HG02678 (cell line): ENCODE measurements around the gene KHDC3L.

Experiments used
- ATAC-seq: cut with Tn5 transposase; IDR thresholded peaks from one replicate; pipeline ENCODE4 v1.9.1; 2021; ENCODE audit warnings: mild to moderate bottlenecking, moderate library complexity; ENCODE audit not compliant: unreplicated experiment

KHDC3L gene

GRCh38 chr6:73362358-73362757, at the start of gene KHDC3L:
Gene KHDC3L (plus strand): TSS chr6:73362658. CDS start chr6:73362730, 72 bp downstream.
- ATAC-seq = no peak

- no peak for ATAC-seq
Observed at GRCh38 chr6:73314577-73315492, 47.6 kb upstream of the KHDC3L start.

- no peak for ATAC-seq
Observed at GRCh38 chr6:73323323-73323722, 39.1 kb upstream of the KHDC3L start.

GRCh38 chr6:73325656-73326055, 36.8 kb upstream of the KHDC3L start:
- ATAC-seq = no peak

GRCh38 chr6:73328790-73329189, 33.7 kb upstream of the KHDC3L start:
- ATAC-seq = no peak

GRCh38 chr6:73329201-73329600, 33.3 kb upstream of the KHDC3L start:
- peak; percentile 51 for ATAC-seq

GRCh38 chr6:73339340-73339739, 23.1 kb upstream of the KHDC3L start:
- ATAC-seq = no peak

- no peak for ATAC-seq
Observed at GRCh38 chr6:73340048-73340447, 22.4 kb upstream of the KHDC3L start.

- ATAC-seq = no peak
Observed at GRCh38 chr6:73341335-73341734, 21.1 kb upstream of the KHDC3L start.

- no peak for ATAC-seq
Observed at GRCh38 chr6:73342174-73342573, 20.3 kb upstream of the KHDC3L start.

- ATAC-seq = no peak
Observed at GRCh38 chr6:73343164-73343563, 19.3 kb upstream of the KHDC3L start.

GRCh38 chr6:73348550-73349204, 13.8 kb upstream of the KHDC3L start:
- no peak for ATAC-seq

- ATAC-seq = no peak
Observed at GRCh38 chr6:73349311-73349710, 13.1 kb upstream of the KHDC3L start.

- ATAC-seq = no peak
Observed at GRCh38 chr6:73353636-73354593, 8.5 kb upstream of the KHDC3L start, which contains the start of gene DPPA5. Gene DPPA5 (minus strand): TSS chr6:73354276. CDS start chr6:73354225, 51 bp downstream.

- ATAC-seq = no peak
Observed at GRCh38 chr6:73362869-73363536, 545 bp downstream of the KHDC3L start.

- ATAC-seq = no peak
Observed at GRCh38 chr6:73363537-73363875, 1.0 kb downstream of the KHDC3L start.

GRCh38 chr6:73364121-73364520, 1.7 kb downstream of the KHDC3L start:
- ATAC-seq = no peak

GRCh38 chr6:73364549-73364948, 2.1 kb downstream of the KHDC3L start:
- ATAC-seq = no peak

- no peak for ATAC-seq
Observed at GRCh38 chr6:73367761-73368355, 5.4 kb downstream of the KHDC3L start.

- ATAC-seq = no peak
Observed at GRCh38 chr6:73368675-73369074, 6.2 kb downstream of the KHDC3L start.
